Measurements from ENCODE around the gene DPM3. TPM values are rescaled to one million over a fixed set of nuclear protein-coding genes. Genes with fewer than 3 reads are reported as not detected.

DPM3 gene
- total and polyA plus RNA-seq, 2 donors (not counting 1 experiment from before 2014, with no cell fraction given), result 39.9 to 97.3 TPM

DNA sequence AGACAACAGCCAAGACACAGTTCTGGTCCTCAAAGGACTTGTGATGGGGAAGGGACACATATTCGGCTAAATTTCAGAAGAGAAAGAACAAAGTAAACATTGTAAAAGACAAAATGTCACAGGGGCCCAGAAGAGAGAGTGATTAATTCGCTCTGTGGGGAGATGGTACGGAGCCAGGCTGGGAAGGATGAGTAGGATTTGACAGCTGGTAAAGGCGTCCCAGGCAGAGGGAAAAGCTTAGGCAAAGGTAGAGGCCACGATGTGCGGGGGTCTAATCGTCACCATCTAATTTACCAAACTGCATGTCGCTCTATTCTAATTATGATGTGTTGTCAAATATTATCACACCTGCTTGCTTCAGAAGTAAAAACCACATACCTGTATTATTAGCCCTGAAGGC, 29.9 kb downstream of the DPM3 start:
- no peaks in the 10 kb centered on the region for H3K9me3 Mint-ChIP-seq (ENCODE audit: insufficient read depth)
- Histone ChIP-seq H2AFZ (ENCODE audit: insufficient read depth, low read depth, low read length, poor library complexity, severe bottlenecking) (no peak overlapping the region), H3K27me3 (replicated peaks in 1 of 4; ENCODE audit: control extremely low read depth in 1 of 4, control insufficient read depth in 3 of 4, insufficient read depth in 4 of 4, low read length in 3 of 4) (peaks cover 0 to 3% (median 0%) of the 10 kb centered on the region in 4 experiments), H3K36me3 (replicated peaks in 1 of 2; ENCODE audit: control extremely low read depth in 1 of 2, control insufficient read depth in 1 of 2, extremely low read depth in 1 of 2, insufficient read depth in 2 of 2, low read length in 1 of 2) (no peaks in the 10 kb centered on the region), H3K9ac (ENCODE audit: low read length) (no peak overlapping the region), H3K9me3 (ENCODE audit: control extremely low read depth in 1 of 3, control insufficient read depth in 2 of 3, insufficient read depth in 1 of 3, low read length in 2 of 3) (no peaks in the 10 kb centered on the region), H3K4me2 (replicated peaks; ENCODE audit: low read depth, low read length, poor library complexity, severe bottlenecking) (no peak overlapping the region), H4K20me1 (ENCODE audit: control insufficient read depth, insufficient read depth, low read length, poor library complexity, severe bottlenecking) (no peaks in the 10 kb centered on the region), H3K4me1 (ENCODE audit: control insufficient read depth in 2 of 2, insufficient read depth in 2 of 2, low read length in 2 of 2) (no peaks in the 10 kb centered on the region), H3K79me2 (ENCODE audit: control insufficient read depth, insufficient read depth, low read length) (no peaks in the 10 kb centered on the region), H3K4me3 (ENCODE audit: control extremely low read depth in 1 of 5, extremely low read depth in 1 of 5, insufficient read depth in 1 of 5, low read depth in 2 of 5, low read length in 4 of 5) (no peak overlapping the region), H3K27ac (ENCODE audit: low read length in 2 of 2) (no peak overlapping the region)
- ATAC-seq (ENCODE audit: low read depth), result no peak
- no peaks in the 10 kb centered on the region for H3K4me1 Mint-ChIP-seq
- 100% methylated on average over 3 of the region's 8 CpGs for WGBS (ENCODE audit: insufficient coverage)
- H3K4me3 Mint-ChIP-seq, result no peak overlapping the region
- no peak for DNase-seq
- peaks cover 6% of the 10 kb centered on the region for H3K27me3 Mint-ChIP-seq
- ChIA-PET POLR2A (no interaction called here), CTCF (no interaction called here)
- intact Hi-C loops (cut with micrococcal nuclease), result no loop called here
- no peak for TF ChIP-seq EZH2 (IDR thresholded peaks at IDR 0.05; ENCODE audit: borderline replicate concordance, insufficient read depth, low read depth, low read length, poor library complexity, severe bottlenecking)
- TF ChIP-seq, protein P1, sequence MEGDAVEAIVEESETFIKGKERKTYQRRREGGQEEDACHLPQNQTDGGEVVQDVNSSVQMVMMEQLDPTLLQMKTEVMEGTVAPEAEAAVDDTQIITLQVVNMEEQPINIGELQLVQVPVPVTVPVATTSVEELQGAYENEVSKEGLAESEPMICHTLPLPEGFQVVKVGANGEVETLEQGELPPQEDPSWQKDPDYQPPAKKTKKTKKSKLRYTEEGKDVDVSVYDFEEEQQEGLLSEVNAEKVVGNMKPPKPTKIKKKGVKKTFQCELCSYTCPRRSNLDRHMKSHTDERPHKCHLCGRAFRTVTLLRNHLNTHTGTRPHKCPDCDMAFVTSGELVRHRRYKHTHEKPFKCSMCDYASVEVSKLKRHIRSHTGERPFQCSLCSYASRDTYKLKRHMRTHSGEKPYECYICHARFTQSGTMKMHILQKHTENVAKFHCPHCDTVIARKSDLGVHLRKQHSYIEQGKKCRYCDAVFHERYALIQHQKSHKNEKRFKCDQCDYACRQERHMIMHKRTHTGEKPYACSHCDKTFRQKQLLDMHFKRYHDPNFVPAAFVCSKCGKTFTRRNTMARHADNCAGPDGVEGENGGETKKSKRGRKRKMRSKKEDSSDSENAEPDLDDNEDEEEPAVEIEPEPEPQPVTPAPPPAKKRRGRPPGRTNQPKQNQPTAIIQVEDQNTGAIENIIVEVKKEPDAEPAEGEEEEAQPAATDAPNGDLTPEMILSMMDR (IDR thresholded peaks at IDR 0.05), result no peak
- no peak overlapping the region for H3K27ac Mint-ChIP-seq

DNA sequence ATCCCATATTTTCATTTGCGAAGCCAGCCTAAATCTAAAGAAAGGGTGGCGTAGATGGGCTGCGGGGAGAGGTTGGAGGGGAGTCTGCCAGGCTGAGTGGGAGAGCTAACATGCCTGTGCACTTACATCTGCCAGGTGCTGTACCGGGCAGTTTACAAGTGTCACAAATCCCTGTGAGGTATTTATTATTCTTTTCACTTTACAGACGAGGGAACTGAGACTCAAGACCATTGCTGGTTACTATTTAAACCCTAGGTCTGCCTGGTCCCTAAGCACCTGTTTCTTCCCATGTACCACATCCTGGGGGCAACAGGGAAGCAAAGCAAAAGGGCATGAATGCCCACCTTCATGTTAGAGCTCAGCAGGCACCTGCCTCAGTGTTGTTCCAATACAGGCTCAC, 32.0 kb downstream of the DPM3 start:
- WGBS (ENCODE audit: insufficient coverage), result 88% methylated on average over 5 of the region's 5 CpGs
- intact Hi-C loops (cut with micrococcal nuclease), result no loop called here
- Histone ChIP-seq H3K4me1 (ENCODE audit: control insufficient read depth in 2 of 2, insufficient read depth in 2 of 2, low read length in 2 of 2) (no peaks in the 10 kb centered on the region), H3K9ac (ENCODE audit: low read length) (no peak overlapping the region), H4K20me1 (ENCODE audit: control insufficient read depth, insufficient read depth, low read length, poor library complexity, severe bottlenecking) (no peaks in the 10 kb centered on the region), H3K27me3 (replicated peaks in 1 of 4; ENCODE audit: control extremely low read depth in 1 of 4, control insufficient read depth in 3 of 4, insufficient read depth in 4 of 4, low read length in 3 of 4) (peaks cover 0 to 3% (median 0%) of the 10 kb centered on the region in 4 experiments), H3K36me3 (replicated peaks in 1 of 2; ENCODE audit: control extremely low read depth in 1 of 2, control insufficient read depth in 1 of 2, extremely low read depth in 1 of 2, insufficient read depth in 2 of 2, low read length in 1 of 2) (no peaks in the 10 kb centered on the region), H3K4me3 (ENCODE audit: control extremely low read depth in 1 of 5, extremely low read depth in 1 of 5, insufficient read depth in 1 of 5, low read depth in 2 of 5, low read length in 4 of 5) (no peak overlapping the region), H3K4me2 (replicated peaks; ENCODE audit: low read depth, low read length, poor library complexity, severe bottlenecking) (no peak overlapping the region), H3K79me2 (ENCODE audit: control insufficient read depth, insufficient read depth, low read length) (no peaks in the 10 kb centered on the region), H2AFZ (ENCODE audit: insufficient read depth, low read depth, low read length, poor library complexity, severe bottlenecking) (no peak overlapping the region), H3K9me3 (ENCODE audit: control extremely low read depth in 1 of 3, control insufficient read depth in 2 of 3, insufficient read depth in 1 of 3, low read length in 2 of 3) (no peaks in the 10 kb centered on the region), H3K27ac (ENCODE audit: low read length in 2 of 2) (no peak overlapping the region)
- Mint-ChIP-seq H3K9me3 (ENCODE audit: insufficient read depth) (no peaks in the 10 kb centered on the region), H3K4me3 (no peak overlapping the region), H3K27ac (no peak overlapping the region), H3K27me3 (no peaks in the 10 kb centered on the region), H3K4me1 (no peaks in the 10 kb centered on the region)
- ATAC-seq (ENCODE audit: low read depth) (no peak), DNase-seq (no peak)
- CTCF ChIA-PET, result interaction anchor here (0.6 to 4.4 kb wide), 7 partner anchors 12 to 147 kb away, joined by 3 to 19 read pairs (median 4); partner anchors contain the start of gene PYGO2
- POLR2A ChIA-PET, result no interaction called here
- TF ChIP-seq EZH2 (IDR thresholded peaks at IDR 0.05; ENCODE audit: borderline replicate concordance, insufficient read depth, low read depth, low read length, poor library complexity, severe bottlenecking), result no peak
- TF ChIP-seq, protein P1 (IDR thresholded peaks at IDR 0.05), result no peak

Measured in B cell (primary cell).